WTC11 (cell line): ENCODE data around the gene TREX2. TPM values are rescaled to one million over a fixed set of nuclear protein-coding genes. Genes with fewer than 3 reads are reported as not detected.

ENCODE experiments used
- ATAC-seq: fragments of 200-7000 bp; cut with Tn5 transposase; 2 replicates; pipeline ENCODE4 v1.10.0; 2021; ENCODE audit warnings: mild to moderate bottlenecking, moderate library complexity
- CTCF ChIA-PET: fragments of 300-600 bp; sonication (Branson Sonifier 250); formaldehyde crosslinking; loops from one replicate; lab custom pipeline; 2021; ENCODE audit warnings: antibody characterized with exemption; lab: Charles Lee
- POLR2A ChIA-PET: fragments of 350-600 bp; sonication (Branson Sonifier 250); formaldehyde crosslinking; loops from one replicate; lab custom pipeline; 2021; ENCODE audit warnings: antibody characterized with exemption; lab: Charles Lee
- DNase-seq: peaks from one replicate; pipeline ENCODE4 v3.0.0; 2021; ENCODE audit warnings: low spot score
- H3K27ac Mint-ChIP-seq: 2 replicates; pipeline ENCODE4 v1.8.0; 2021; ENCODE audit warnings: mixed read lengths
- H3K27me3 Mint-ChIP-seq: 2 replicates; pipeline ENCODE4 v1.8.0; 2021; ENCODE audit warnings: low read depth, mild to moderate bottlenecking, moderate library complexity, mixed read lengths
- H3K36me3 Mint-ChIP-seq: 2 replicates; pipeline ENCODE4 v1.8.0; 2021; ENCODE audit warnings: mixed read lengths
- H3K4me1 Mint-ChIP-seq: 2 replicates; pipeline ENCODE4 v1.8.0; 2022; ENCODE audit warnings: mixed read lengths
- H3K4me3 Mint-ChIP-seq: 2 replicates; pipeline ENCODE4 v1.8.0; 2021; ENCODE audit warnings: mild to moderate bottlenecking, moderate library complexity, mixed read lengths
- H3K9me3 Mint-ChIP-seq: 2 replicates; pipeline ENCODE4 v1.8.0; 2021; ENCODE audit warnings: mixed read lengths
- ATF3 ChIP-seq: sonication (generic); formaldehyde crosslinking; conservative IDR thresholded peaks from 2 replicates; pipeline ENCODE4 v1.8.1; 2022; ENCODE audit warnings: mild to moderate bottlenecking, missing genetic modification reagents
- E2F1 ChIP-seq: sonication (generic); formaldehyde crosslinking; IDR thresholded peaks from 2 replicates; pipeline ENCODE4 v1.8.0; 2022; ENCODE audit warnings: mild to moderate bottlenecking, missing genetic modification reagents
- ETV6 ChIP-seq: sonication (generic); formaldehyde crosslinking; IDR thresholded peaks from 2 replicates; pipeline ENCODE4 v1.8.1; 2022; ENCODE audit warnings: mild to moderate bottlenecking, missing genetic modification reagents
- FOXK1 ChIP-seq: sonication (generic); formaldehyde crosslinking; IDR thresholded peaks from 2 replicates; pipeline ENCODE4 v1.8.0; 2022; ENCODE audit warnings: mild to moderate bottlenecking, moderate library complexity, missing genetic modification reagents
- JAZF1 ChIP-seq: fragments of 250-450 bp; sonication (Bioruptor Pico); IDR thresholded peaks from 2 replicates; pipeline ENCODE4 v1.9.0; 2021; ENCODE audit warnings: moderate library complexity, mild to moderate bottlenecking, inconsistent platforms
- JUN ChIP-seq: sonication (generic); formaldehyde crosslinking; IDR thresholded peaks from 2 replicates; pipeline ENCODE4 v1.8.0; 2023; ENCODE audit warnings: mild to moderate bottlenecking, missing genetic modification reagents
- MLX ChIP-seq: sonication (generic); formaldehyde crosslinking; IDR thresholded peaks from 2 replicates; pipeline ENCODE4 v1.8.1; 2023; ENCODE audit warnings: mild to moderate bottlenecking, missing genetic modification reagents, moderate library complexity
- NFYB ChIP-seq: sonication (generic); formaldehyde crosslinking; conservative IDR thresholded peaks from 2 replicates; pipeline ENCODE4 v1.8.0; 2022; ENCODE audit warnings: low read depth, missing genetic modification reagents
- NR3C1 ChIP-seq: sonication (generic); formaldehyde crosslinking; conservative IDR thresholded peaks from 2 replicates; pipeline ENCODE4 v1.8.1; 2023; ENCODE audit warnings: low read depth, mild to moderate bottlenecking, missing genetic modification reagents
- PRDM15 ChIP-seq: sonication (generic); formaldehyde crosslinking; IDR thresholded peaks from 2 replicates; pipeline ENCODE4 v1.8.0; 2022; ENCODE audit warnings: missing genetic modification reagents
- RORB ChIP-seq: fragments of 250-450 bp; sonication (Bioruptor Pico); IDR thresholded peaks from 2 replicates; pipeline ENCODE4 v1.9.0; 2021; ENCODE audit warnings: mild to moderate bottlenecking
- SMAD3 ChIP-seq: sonication (generic); formaldehyde crosslinking; IDR thresholded peaks from 2 replicates; pipeline ENCODE4 v1.8.0; 2022; ENCODE audit warnings: missing genetic modification reagents, mild to moderate bottlenecking, borderline replicate concordance
- SP1 ChIP-seq: sonication (generic); formaldehyde crosslinking; conservative IDR thresholded peaks from 2 replicates; pipeline ENCODE4 v1.8.1; 2022; ENCODE audit warnings: missing genetic modification reagents
- USF2 ChIP-seq: sonication (generic); formaldehyde crosslinking; IDR thresholded peaks from 2 replicates; pipeline ENCODE4 v1.8.1; 2023; ENCODE audit warnings: mild to moderate bottlenecking, missing genetic modification reagents, moderate library complexity
- ZMAT4 ChIP-seq: fragments of 250-450 bp; sonication (Bioruptor Pico); IDR thresholded peaks from 2 replicates; pipeline ENCODE4 v1.9.0; 2021; ENCODE audit warnings: mild to moderate bottlenecking
- ZNF138 ChIP-seq: sonication (generic); formaldehyde crosslinking; conservative IDR thresholded peaks from 2 replicates; pipeline ENCODE4 v1.8.1; 2022; ENCODE audit warnings: mild to moderate bottlenecking, moderate library complexity, missing genetic modification reagents
- ZNF425 ChIP-seq: fragments of 250-450 bp; sonication (Bioruptor Pico); conservative IDR thresholded peaks from 2 replicates; pipeline ENCODE4 v1.9.0; 2021; ENCODE audit warnings: mild to moderate bottlenecking
- ZNF512 ChIP-seq: sonication (generic); formaldehyde crosslinking; IDR thresholded peaks from 2 replicates; pipeline ENCODE4 v1.8.1; 2022; ENCODE audit warnings: missing genetic modification reagents, borderline replicate concordance
- total RNA-seq: library from RNA; stranded (reverse); gene quantifications from 3 replicates; pipeline ENCODE4 v1.2.3, GENCODE V29; 2021

The TREX2 gene
- total RNA-seq, 1 experiment from 2014 or later, result 1.5 TPM

GRCh38 chrX:153470411-153471363 is 24.8 kb upstream of the TREX2 start, which contains the start of gene HAUS7 (continued):
- TF ChIP-seq E2F1 (no peak), SP1 (CRISPR knock-in tag) (peak; percentile 80), MLX (CRISPR knock-in tag) (no peak), JUN (CRISPR knock-in tag) (no peak), ETV6 (CRISPR knock-in tag) (no peak), USF2 (CRISPR knock-in tag) (no peak), PRDM15 (no peak)

GRCh38 chrX:153469811-153470410 is 24.1 kb upstream of the TREX2 start:
- Mint-ChIP-seq H3K36me3 (no peaks in the 10 kb centered on the region), H3K27me3 (peaks cover 14% of the 10 kb centered on the region), H3K9me3 (no peaks in the 10 kb centered on the region), H3K4me3 (peak overlapping the region; percentile 76), H3K4me1 (no peaks in the 10 kb centered on the region), H3K27ac (no peak overlapping the region)
- ChIA-PET CTCF (interaction anchor here (0.6 to 3.2 kb wide), 26 partner anchors 8 to 437 kb away, joined by 3 to 54 read pairs (median 4); partner anchors contain the start of genes ATP2B3, BGN and TREX2), POLR2A (interaction anchor here (0.6 to 0.7 kb wide), 2 partner anchors 16 to 39 kb away, joined by 3 read pairs; no protein-coding TSS in a partner anchor)
- DNase-seq (peak; percentile 29), ATAC-seq (peak; percentile 31)
- no peak for TF ChIP-seq RORB (CRISPR knock-in tag)
- no peak for TF ChIP-seq ZMAT4 (CRISPR knock-in tag)
- no peak for TF ChIP-seq JAZF1 (CRISPR knock-in tag)
- no peak for TF ChIP-seq FOXK1
- TF ChIP-seq SMAD3, result no peak
- TF ChIP-seq ZNF512, result no peak
- no peak for TF ChIP-seq ZNF138 (CRISPR knock-in tag)
- no peak for TF ChIP-seq ATF3 (CRISPR knock-in tag)
- TF ChIP-seq NFYB (CRISPR knock-in tag), result no peak
- TF ChIP-seq NR3C1 (CRISPR knock-in tag), result no peak
- TF ChIP-seq ZNF425 (CRISPR knock-in tag), result no peak
